HG03439 (cell line): Measurements from ENCODE around the gene ACRBP.
"Not testable (repeated sequence)": the region's sequence is repeated elsewhere in the genome, so short reads cannot be mapped to it uniquely, and the experiment has no call there.

Experiments used
- ATAC-seq: cut with Tn5 transposase; IDR thresholded peaks from one replicate; pipeline ENCODE4 v1.9.1; 2021; ENCODE audit warnings: mild to moderate bottlenecking, moderate library complexity; ENCODE audit not compliant: unreplicated experiment

ACRBP gene

DNA sequence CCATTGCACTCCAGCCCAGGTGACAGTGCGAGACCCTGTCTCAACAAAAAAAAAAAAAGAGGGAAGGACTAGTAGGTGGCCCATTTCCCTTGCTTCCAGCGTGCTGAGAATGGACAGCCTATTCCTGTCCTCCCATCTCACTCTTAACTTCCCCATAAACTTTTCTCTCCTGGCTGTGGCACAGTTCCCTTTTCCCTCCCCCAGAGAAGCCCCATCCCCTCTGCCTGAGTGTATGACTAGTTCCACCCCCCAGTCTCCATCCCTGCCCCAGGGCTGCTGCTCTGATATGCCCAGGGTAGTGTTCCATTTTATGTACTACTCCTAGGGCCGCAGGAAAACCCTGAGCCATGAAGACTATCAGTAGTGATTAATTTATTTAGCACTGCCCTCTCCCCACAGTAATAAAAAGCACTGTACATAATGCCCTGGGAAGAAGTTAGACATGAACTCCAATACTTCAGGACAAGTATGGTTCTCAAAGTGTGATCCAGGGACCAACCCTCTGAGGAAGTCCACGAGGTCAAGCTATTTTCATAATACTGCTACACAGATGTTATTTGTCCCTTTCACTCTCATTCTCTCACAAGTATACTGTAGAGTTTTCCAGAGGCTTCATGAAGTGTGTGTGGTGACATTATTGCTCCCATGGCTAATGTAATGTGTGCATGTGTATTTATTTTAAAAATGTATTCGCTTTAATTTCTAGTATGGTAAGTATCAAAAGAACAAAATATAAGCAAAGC is 28.6 kb downstream of the ACRBP start:
- no peak for ATAC-seq

DNA sequence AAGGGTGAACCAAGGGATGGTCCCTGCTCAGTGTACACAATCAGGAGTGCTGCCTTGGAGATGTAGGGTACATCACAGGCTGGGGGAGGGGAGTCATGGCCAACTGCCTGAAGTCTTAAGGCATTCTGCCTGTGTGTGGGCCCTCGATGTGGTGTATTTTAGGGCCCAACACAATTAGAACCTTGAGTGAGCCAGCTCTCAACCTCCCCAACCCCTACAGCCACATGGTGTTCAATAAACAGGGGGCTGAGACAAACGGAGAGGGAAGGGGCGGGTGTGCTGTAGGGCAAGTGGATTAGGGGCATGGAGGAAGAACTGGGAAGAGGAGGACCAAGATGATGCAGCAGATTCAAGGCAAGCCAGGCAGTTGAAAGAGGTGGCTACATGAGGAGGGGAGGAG is 31.4 kb downstream of the ACRBP start:
- ATAC-seq: no peak

DNA sequence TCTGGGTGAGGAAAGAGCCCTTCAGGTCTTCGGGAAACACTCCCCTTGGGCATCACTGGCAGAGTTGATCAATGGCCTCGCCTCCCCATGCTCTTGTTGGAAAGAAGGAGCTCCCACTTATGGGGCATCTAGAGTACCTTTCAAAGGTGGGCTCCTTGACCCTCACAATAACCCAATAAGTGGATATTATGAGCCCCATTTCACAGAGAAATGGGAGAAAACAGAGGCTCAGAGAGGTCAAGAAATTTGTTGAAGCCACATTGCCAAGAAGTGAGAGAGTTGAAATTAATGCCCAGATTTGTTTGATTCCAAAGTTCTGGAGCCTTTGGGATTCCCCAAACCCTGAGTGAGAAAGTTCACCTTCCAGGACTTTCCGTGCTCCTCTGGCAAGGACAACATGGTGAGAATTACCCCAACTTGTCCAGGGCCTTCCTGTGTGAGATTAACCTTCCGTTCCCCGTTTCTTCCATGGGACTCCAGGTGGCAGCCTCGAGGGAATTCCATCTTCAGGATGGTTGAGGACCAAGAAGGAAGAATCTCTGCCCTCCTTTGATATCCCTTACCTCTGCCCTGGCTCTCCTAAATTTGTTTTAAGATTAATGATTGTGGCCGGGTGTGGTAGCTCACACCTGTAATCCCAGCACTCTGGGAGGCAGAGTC is 32.6 kb downstream of the ACRBP start:
- ATAC-seq: no peak

DNA sequence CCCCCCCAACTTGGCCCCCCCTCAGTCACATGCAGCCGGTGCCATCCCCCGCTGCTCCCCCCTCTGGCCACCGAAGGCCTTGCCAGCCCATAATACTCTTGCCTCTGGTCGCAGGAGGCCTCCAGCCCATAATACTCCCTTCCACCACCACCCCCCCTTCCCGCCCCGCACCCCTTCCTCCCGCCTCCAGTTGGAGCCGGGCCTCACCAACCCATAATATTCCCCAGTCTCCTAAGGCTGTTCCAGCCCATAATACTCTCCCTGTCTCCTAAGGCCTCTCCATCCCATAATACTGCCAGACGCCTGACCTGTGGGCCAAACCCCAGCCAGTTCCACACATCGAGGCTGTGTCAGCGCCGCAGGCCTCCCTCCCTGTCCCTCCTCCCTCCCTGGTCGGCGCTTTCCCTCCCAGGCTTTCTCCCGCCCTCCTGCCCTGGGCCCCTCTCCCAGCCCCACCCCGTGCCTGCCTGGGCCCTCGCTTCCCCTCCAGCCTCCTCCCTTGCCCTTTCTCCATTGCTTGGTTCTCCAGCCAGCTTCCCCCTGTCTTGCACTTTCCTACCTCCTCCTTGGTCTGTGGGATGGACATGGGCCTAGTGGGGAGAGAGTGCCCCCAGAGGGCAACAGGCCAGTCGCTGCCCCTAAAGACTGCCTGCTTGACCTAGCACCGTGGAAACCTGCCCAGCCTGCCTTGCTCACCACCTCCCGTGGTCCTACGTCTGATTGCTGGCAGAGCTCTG is 33.3 kb downstream of the ACRBP start:
- no peak for ATAC-seq

DNA sequence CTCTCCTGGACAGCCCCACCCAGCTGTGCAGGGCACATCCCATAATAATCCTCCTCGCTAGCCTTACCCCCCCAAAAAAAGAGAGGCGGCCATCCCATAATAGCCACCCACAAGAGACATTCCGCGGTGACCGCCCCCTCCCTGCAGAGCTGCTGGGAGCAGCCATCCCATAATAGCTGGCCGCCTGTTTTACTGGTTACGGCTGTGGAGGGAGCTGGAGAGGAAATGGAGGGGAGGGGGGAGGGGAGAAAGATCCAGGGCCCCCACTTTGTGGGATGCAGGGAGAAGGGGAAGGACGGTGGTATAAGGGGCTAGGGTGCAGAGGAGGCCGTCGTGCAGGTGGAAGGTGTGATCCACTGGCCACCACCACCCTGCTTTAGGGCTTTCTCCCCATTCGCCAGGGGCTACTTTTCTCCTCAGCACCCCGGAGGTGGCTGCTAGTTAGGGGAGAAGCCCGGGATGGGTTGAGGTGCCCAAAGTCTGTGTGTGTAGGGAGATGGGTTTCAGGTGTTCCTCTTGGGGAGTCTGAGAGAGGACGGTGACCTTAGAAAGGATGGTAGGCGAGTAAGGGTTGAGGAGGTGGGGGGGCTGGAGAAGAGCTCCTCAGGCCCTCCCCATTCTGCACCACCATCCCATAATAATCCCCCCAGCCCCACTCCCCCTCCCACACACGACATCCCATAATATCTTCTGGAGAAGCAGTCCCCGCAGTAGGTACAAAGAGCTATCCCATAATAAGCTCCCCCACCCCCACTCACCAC is 34.0 kb downstream of the ACRBP start:
- ATAC-seq: no peak

DNA sequence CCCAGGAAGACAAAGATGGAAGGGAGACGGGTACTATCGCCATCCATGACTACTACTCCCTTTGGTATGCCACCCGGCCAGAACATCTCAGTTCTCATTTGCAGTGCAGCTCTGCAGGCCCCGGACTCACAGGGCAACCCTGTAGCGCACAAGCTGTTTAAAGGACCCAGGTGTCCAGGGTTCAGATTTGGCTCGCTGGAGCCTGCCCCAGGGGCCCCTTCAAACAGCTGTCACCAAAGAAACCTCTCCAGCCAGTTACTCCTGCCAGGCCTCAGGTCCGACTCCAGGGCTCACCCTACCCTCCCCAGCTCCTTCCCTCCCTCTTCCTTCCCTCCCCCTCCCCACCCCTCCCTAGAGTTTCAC is 34.6 kb downstream of the ACRBP start:
- no peak for ATAC-seq

DNA sequence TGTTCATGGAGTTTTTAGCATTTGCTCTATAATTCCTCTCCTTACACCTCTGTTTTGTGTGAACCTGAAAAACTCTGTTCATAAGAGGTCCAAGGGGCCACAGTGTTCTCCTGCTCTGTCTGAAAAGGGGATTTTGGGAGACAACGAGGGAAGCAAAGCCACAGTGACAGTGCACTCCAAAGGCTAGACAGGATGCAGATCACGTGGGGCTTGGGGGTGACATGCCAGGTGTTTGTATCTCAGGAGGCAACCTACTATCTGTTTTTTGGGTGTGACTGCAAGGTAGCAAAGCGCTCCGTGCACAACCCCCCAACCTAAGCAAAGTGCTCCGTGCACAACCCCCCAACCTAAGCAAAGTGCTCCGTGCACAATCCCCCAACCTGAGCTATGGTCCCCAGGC is 35.0 kb downstream of the ACRBP start:
- no peak for ATAC-seq

DNA sequence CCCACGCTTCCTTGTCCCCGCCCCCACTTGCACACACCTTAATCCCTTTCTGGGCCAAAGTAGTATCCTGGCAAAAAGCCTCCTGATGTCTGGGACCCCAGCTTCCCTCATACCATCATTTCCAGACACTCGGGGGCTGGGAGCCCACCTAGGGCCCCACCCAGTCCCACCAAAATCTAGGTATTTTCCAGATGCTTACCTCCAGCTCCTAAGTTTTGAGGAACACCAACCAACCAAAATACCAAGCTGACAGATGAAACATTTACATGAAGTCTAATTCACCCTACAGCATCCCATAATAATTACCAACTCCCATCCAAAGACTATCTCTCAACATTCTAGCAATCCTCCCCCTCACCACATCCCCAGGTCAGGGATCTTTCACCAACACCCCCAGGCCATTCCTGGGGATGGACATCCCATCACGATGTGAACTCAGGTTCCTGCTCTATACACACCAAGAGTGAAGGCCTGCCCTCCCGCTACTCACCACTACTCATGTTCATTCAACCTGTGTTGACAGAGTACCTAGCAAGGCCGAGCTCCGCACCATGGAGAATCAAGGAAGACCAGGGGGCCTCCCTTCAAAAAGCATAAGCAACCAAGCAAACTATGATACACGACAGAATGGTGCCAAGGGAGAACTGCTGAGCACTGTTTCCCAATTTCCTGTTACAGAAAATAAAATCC is 38.5 kb downstream of the ACRBP start:
- no peak for ATAC-seq

DNA sequence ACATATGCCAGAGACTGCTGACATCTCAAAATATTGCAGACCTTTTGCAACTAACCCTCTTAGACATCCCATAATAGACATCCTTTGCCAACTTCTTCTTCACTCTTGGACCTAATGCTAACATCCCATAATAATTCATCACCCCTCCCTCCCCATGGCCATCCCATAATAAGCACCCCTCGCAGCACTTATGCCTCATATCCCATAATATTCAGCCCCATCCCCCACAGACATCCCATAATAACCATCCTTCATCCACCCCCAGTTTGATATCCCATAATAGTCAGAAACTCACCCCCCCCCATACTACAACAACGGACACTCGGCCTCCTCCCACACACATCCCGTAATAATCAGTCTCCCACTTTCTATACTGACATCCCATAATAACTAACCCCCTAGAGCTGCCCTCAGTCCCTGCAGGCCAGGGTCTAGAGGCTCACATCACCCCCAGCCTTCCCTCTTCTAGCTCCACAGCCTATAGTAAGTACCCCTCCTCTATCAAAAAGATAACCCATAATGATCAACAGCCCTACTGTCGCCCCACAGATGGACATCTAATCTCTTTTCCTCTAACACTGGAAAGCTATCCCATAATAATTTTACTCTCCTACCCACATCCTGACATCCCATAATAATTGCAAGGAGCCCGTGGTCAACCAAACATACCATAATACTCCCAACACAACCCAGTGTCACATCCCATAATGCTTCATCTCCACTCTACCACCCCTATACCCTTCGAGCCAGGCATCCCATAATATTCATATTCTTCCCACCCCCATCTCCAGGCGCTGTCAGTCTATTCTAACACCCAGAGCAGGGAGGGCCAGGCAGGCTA is 39.3 kb downstream of the ACRBP start:
- ATAC-seq: no peak

DNA sequence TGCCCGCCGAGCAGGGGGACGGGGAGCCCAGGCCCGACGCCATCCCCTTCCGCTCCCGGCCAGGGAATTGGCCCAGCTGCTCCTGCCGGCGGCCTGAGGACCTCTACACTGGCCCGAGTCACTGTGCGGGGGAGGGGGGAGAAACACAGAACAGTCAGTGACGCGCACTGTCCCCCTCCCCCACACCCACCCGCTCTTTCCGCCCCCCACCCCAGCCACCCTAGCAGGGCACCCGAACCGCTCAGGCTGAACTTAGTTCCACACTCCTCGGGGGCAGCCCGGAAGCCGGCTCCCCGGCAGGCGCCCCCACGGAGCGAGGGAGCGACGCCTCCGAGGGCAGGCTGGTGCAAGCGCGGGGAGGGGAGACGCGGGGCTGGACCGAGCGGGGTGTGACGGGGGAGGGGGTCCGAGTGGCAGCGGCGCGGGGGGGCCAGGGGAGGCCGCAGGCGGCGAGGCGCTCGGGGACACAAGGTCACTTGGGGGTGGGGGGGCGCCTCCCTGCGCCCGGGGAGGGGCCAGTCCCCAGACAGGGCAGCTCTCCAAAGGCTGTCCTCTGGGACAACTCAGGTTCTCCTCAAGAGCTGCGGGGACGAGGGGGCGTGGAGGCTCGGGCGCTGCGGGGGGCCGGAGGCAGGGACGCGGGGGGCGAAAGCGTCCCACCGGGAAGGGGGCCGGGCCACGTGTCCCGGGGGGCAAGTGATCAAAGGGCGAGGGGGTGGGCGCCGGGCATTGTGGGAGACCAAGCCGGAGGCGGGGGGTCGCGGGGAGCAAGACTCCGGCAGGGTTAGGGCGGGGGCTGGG is 40.7 kb downstream of the ACRBP start:
- no peak for ATAC-seq

DNA sequence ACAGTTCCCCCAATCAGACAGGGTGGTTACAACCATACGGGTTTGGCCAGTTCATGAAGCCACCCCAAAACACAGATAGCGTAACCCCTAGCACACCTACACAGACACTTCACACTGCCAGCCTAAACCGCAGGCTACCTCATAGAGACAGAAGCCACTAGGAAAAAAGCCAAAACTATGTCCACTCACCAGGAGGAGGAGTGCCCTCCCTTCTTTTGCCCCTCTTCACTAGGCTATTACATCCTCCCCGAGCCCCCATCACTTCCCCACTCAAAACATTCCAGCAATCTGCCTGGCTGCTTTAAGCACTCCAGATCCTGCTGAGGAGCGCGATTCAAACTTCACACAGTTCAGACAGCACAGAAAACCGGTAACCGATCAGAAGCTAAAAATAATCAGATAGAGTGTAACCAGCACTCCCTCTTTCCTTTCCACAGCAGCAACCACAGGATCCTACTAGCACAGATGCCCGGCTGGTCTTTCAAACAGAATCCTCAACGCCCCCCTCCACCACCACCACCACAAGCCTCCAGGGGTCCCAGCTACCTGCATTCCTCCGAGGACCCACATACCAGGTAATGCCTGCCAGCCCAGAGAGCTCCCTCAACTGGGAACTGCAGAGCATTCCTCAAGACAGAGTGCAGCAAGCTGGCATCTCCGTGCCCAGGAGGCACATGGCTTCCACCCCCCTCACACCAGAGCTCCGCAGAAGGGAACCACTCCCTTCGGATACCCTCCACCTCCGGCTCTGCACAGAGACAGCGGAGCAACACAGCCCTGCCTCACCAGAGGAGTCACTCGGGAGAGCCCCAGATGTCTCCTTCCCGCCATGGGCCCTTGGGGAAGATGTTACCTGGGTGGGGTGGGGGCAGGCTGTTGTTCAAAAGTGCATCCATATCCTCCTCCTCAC is 41.6 kb downstream of the ACRBP start:
- no peak for ATAC-seq

DNA sequence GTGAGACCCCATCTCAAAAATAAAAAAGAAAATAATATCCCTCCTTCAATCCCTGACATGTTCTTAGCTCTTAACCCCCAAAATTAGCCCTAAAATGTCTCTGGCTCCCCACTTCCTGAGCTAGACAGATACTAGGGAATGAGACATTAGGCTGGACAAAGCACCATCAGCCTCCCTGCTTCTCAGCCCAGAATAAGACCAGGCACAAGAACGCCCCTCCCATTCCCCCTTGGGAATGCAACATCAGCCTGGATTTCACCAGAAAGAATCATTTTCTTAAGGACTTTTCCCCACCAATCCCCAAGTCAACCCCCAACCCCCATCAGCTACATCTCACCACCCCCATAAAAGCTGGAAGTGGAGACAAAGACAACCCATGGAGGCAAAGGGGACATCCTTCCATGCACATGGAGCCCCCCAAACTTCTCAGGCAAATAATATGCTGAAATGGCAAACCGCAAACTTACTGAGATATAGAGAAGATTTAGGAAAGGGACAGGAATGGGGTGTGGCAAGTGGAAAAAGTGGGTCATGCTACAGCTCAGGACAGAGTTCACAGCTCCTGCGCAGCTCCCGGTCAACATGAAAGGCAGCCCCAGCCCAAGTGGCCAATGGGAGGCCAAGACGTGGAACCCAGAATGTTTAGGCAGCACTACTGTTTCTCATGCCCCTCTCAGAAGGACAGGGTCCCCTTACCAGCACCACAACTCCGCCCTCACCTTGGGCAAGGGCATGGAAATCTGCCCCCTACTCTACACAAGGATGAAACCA is 42.8 kb downstream of the ACRBP start:
- no peak for ATAC-seq

DNA sequence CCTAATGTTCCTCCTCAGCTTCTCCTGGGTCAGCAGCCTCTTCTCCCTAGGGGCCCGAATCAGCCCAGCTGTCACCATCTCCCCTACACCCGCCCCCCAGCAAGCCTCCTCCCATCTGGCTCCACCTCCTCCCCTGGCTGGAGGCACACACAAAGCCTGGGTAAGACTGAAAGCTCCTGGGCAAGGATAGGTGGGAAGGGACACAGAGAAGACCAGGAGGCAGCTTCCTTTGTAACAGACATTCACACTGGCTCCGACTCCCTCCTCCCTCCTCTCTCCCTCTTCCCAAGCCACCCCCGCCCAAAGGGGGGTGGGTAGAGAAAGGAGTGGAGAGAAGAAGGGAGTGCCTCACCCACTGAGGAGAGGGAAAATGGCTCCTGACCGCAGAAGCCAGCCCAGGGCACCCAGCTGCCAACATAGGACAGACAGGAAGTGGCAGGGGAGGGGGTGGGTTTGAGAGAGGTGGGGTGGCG is 44.1 kb downstream of the ACRBP start:
- no peak for ATAC-seq

DNA sequence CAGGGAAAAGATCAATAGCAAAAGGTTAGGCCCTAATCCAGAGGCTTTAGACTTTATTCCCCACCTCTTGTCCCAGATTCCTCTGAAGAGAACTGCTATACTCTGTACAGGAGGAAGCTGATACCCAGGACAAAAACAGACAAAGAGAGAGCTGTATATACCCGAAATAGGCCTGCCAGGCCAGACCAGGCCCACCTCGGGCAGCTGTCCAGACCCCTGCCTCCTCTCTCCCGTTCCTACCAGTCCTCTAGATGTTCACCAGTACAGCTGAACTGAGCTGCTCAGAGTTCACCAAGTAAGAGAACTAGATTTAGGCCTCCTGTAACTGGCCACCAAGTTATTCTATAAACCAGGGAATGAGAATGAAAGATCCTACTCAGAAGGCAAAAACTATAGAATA is 44.7 kb downstream of the ACRBP start:
- no peak for ATAC-seq

DNA sequence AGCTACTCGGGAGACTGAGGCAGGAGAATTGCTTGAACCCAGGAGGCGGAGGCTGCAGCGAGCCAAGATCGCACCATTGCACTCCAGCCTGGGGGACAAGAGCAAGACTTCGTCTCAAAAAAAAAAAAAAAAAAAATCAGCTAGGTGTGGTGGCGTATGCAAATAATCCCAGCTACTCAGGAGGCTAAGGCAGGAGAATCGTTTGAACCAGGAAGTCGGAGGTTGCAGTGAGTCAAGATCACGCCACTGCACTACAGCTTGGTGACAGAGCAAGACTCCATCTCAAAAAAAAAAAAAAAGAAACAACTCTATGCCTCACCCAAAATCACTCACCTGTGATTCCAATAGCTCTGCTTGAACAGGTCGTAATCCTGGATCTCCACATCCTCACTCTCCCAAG is 51.6 kb downstream of the ACRBP start:
- not testable (repeated sequence) for ATAC-seq

DNA sequence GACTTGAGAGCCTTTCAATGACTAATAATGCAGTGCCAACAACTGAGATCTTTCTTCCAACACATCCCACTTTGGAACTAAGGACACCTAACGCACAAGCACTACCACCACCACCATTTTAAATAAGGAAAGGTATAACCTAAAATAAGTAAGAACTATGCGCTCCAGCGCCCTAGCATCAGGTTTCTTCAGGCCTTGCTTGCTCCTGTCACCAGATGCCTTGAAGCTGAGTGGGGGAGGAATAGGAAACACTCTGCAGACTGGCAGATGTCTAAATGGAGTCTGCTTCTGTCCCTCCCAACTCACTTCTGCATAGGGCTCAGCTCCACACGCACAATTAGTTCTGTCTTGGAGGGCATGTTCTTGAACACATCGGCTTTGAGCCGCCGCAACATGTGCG is 55.1 kb downstream of the ACRBP start:
- no peak for ATAC-seq
